Measurements from ENCODE around the gene TRMT1.

- TF ChIP-seq CTCF (conservative IDR thresholded peaks at IDR 0.05 in 1 of 2, IDR thresholded peaks at IDR 0.05 in 1 of 2; ENCODE audit: low read depth in 1 of 2, low read length in 2 of 2) = no peak
- no peak for TF ChIP-seq EZH2 (IDR thresholded peaks at IDR 0.05; ENCODE audit: low read length, missing control alignments)
Measured at GRCh38 chr19:13073263-13073662, 43.3 kb downstream of the TRMT1 start.

Measured in fibroblast of lung (primary cell).